ENCODE measurements around the gene AKIRIN2. TPM values are rescaled to one million over a fixed set of nuclear protein-coding genes. Genes with fewer than 3 reads are reported as not detected.

Gene AKIRIN2
- total RNA-seq, 1 donor from 2014 or later, result 65.4 TPM

DNA sequence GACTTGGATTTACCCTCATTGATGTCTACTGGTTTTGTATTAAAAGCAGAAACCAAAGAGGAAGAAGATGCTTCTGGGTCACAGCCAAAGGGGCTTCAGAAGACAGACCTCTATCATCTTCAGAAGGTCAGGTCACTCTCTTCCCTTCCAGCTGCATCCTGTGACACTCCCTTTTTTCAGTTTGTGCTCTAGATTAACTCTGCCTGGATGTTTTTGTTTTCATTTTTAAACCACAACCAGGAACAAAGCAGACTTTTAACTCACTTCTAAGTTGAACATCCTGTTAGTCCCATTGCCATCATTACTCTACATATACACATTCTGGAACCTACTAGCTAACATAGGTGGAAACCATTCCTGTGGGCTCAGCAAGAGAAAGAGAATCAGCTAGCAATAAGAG lies 45.2 kb downstream of the AKIRIN2 start:
- H3K4me1 ChIP-seq (ENCODE audit: insufficient read depth, low read length), result peaks cover 10% of the 10 kb centered on the region
- no peak for TF ChIP-seq EZH2 (IDR thresholded peaks at IDR 0.05; ENCODE audit: insufficient read depth, low read length)
- no peak overlapping the region for H2AFZ ChIP-seq (ENCODE audit: low read depth, low read length)
- no peak overlapping the region for H3K27ac ChIP-seq (ENCODE audit: low read depth, low read length)
- no peaks in the 10 kb centered on the region for H3K9me3 ChIP-seq (ENCODE audit: insufficient read depth, low read depth, low read length)
- Mint-ChIP-seq H3K4me3 (ENCODE audit: unreplicated experiment) (no peak overlapping the region), H3K9me3 (ENCODE audit: unreplicated experiment) (no peaks in the 10 kb centered on the region), H3K27ac (ENCODE audit: unreplicated experiment) (no peak overlapping the region), H3K36me3 (ENCODE audit: low read depth, unreplicated experiment) (peaks cover 4% of the 10 kb centered on the region), H3K4me1 (ENCODE audit: low read depth, unreplicated experiment) (peaks cover 24% of the 10 kb centered on the region), H3K27me3 (ENCODE audit: low read depth, unreplicated experiment) (no peaks in the 10 kb centered on the region)
- H3K27me3 ChIP-seq (ENCODE audit: insufficient read depth, low read length), result no peaks in the 10 kb centered on the region
- no peak overlapping the region for H3K4me2 ChIP-seq (ENCODE audit: low read length)
- no peak for FAIRE-seq
- no peaks in the 10 kb centered on the region for H4K20me1 ChIP-seq (ENCODE audit: insufficient read depth, low read length)
- no peak for DNase-seq (ENCODE audit: low read depth)
- no peak overlapping the region for H3K9ac ChIP-seq (ENCODE audit: low read length)
- no peak overlapping the region for H3K4me3 ChIP-seq (ENCODE audit: insufficient read depth, low read depth, low read length)
- peaks cover 3% of the 10 kb centered on the region for H3K36me3 ChIP-seq (ENCODE audit: insufficient read depth, low read length)
- no peaks in the 10 kb centered on the region for H3K79me2 ChIP-seq (ENCODE audit: insufficient read depth, low read length)

- Histone ChIP-seq H3K9ac (ENCODE audit: low read length) (no peak overlapping the region), H3K27ac (ENCODE audit: low read depth, low read length) (no peak overlapping the region), H3K4me1 (ENCODE audit: insufficient read depth, low read length) (peaks cover 10% of the 10 kb centered on the region), H3K36me3 (ENCODE audit: insufficient read depth, low read length) (peaks cover 3% of the 10 kb centered on the region), H4K20me1 (ENCODE audit: insufficient read depth, low read length) (no peaks in the 10 kb centered on the region), H3K79me2 (ENCODE audit: insufficient read depth, low read length) (no peaks in the 10 kb centered on the region), H3K27me3 (ENCODE audit: insufficient read depth, low read length) (no peaks in the 10 kb centered on the region), H3K9me3 (ENCODE audit: insufficient read depth, low read depth, low read length) (no peaks in the 10 kb centered on the region), H3K4me3 (ENCODE audit: insufficient read depth, low read depth, low read length) (no peak overlapping the region), H3K4me2 (ENCODE audit: low read length) (no peak overlapping the region), H2AFZ (ENCODE audit: low read depth, low read length) (no peak overlapping the region)
- Mint-ChIP-seq H3K27me3 (ENCODE audit: low read depth, unreplicated experiment) (no peaks in the 10 kb centered on the region), H3K27ac (ENCODE audit: unreplicated experiment) (no peak overlapping the region), H3K4me1 (ENCODE audit: low read depth, unreplicated experiment) (peaks cover 17% of the 10 kb centered on the region), H3K36me3 (ENCODE audit: low read depth, unreplicated experiment) (peaks cover 4% of the 10 kb centered on the region), H3K4me3 (ENCODE audit: unreplicated experiment) (no peak overlapping the region), H3K9me3 (ENCODE audit: unreplicated experiment) (no peaks in the 10 kb centered on the region)
- TF ChIP-seq EZH2 (IDR thresholded peaks at IDR 0.05; ENCODE audit: insufficient read depth, low read length), result no peak
- TF ChIP-seq CTCF (IDR thresholded peaks at IDR 0.05; ENCODE audit: insufficient read depth, low read depth, low read length), result no peak
- FAIRE-seq, result no peak
- no peak for DNase-seq (ENCODE audit: low read depth)
Measured at GRCh38 chr6:87655824-87656223, 46.2 kb downstream of the AKIRIN2 start.

DNA sequence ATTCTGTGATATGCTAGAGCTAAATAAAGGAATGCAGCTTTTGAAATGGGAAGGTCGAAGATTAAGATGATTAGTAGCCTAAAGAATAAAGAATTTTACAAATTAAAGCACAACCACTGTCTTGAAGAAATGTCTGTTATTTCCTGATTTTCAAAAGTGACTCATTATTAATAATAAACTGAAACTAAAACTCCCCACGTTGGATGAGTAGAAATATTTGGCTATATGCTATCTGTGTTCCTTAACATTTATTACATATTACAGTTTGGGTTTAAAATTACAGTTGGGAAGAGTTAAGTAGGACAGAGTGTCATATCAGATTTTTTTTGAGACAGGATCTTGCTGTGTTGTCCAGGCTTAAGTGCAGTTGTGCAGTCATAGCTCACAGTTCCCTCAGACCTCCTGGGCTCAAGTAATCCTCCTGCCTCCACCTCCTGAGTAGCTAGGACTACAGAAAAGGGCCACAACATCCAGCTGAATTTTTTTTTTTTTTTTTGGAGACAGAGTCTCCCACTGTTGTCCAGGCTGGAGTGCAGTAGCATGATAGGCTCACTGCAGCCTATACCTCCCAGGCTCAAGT lies 47.1 kb downstream of the AKIRIN2 start:
- Histone ChIP-seq H3K27me3 (ENCODE audit: insufficient read depth, low read length) (no peaks in the 10 kb centered on the region), H3K9ac (ENCODE audit: low read length) (no peak overlapping the region), H3K79me2 (ENCODE audit: insufficient read depth, low read length) (no peaks in the 10 kb centered on the region), H2AFZ (ENCODE audit: low read depth, low read length) (no peak overlapping the region), H3K4me1 (ENCODE audit: insufficient read depth, low read length) (peaks cover 3% of the 10 kb centered on the region), H3K4me3 (ENCODE audit: insufficient read depth, low read depth, low read length) (no peak overlapping the region), H3K9me3 (ENCODE audit: insufficient read depth, low read depth, low read length) (no peaks in the 10 kb centered on the region), H4K20me1 (ENCODE audit: insufficient read depth, low read length) (no peaks in the 10 kb centered on the region), H3K4me2 (ENCODE audit: low read length) (no peak overlapping the region), H3K36me3 (ENCODE audit: insufficient read depth, low read length) (peaks cover 3% of the 10 kb centered on the region), H3K27ac (ENCODE audit: low read depth, low read length) (no peak overlapping the region)
- Mint-ChIP-seq H3K4me3 (ENCODE audit: unreplicated experiment) (no peak overlapping the region), H3K36me3 (ENCODE audit: low read depth, unreplicated experiment) (peaks cover 4% of the 10 kb centered on the region), H3K27ac (ENCODE audit: unreplicated experiment) (peak overlapping the region; percentile 34), H3K9me3 (ENCODE audit: unreplicated experiment) (no peaks in the 10 kb centered on the region), H3K4me1 (ENCODE audit: low read depth, unreplicated experiment) (peaks cover 8% of the 10 kb centered on the region), H3K27me3 (ENCODE audit: low read depth, unreplicated experiment) (no peaks in the 10 kb centered on the region)
- FAIRE-seq, result no peak
- TF ChIP-seq EZH2 (IDR thresholded peaks at IDR 0.05; ENCODE audit: insufficient read depth, low read length), result no peak
- TF ChIP-seq CTCF (IDR thresholded peaks at IDR 0.05; ENCODE audit: insufficient read depth, low read depth, low read length), result no peak
- DNase-seq (ENCODE audit: low read depth), result no peak
